Measurements from ENCODE around the gene SEMA4B. TPM values are rescaled to one million over a fixed set of nuclear protein-coding genes. Genes with fewer than 3 reads are reported as not detected.
"Not testable (repeated sequence)": the region's sequence is repeated elsewhere in the genome, so short reads cannot be mapped to it uniquely, and the experiment has no call there.

The SEMA4B gene
- total and polyA plus RNA-seq, 7 donors = 1.4 to 10.8 (median 4.4) TPM

DNA sequence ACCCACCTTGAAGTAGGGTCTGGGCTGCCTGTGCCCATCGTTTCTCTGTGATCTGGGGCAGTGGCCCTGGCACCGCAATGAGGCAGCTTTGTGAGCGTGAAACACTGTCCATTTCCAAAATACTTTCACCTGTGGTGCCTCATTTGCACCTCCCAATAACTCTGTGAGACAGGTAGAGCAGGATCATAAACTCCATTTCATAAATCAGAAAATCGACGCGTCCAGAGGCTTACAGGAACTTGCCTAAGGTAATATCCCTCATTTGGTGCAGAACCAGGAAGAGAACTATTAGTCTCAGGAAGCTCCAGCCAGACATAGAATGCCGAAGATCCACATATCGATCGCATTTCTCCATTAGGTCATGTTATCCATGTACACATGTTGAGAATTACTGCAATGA lies 38.2 kb upstream of the SEMA4B start:
- Histone ChIP-seq H3K27ac (no peak overlapping the region), H3K4me1 (peaks cover 7% of the 10 kb centered on the region), H3K9me3 (no peaks in the 10 kb centered on the region), H3K4me3 (no peak overlapping the region), H3K27me3 (ENCODE audit: insufficient read depth in 3 of 3, low read length in 2 of 3) (no peaks in the 10 kb centered on the region), H3K36me3 (ENCODE audit: insufficient read depth in 1 of 2, low read depth in 1 of 2) (no peaks in the 10 kb centered on the region)
- DNase-seq (no peak), ATAC-seq (no peak)
- intact Hi-C loops (cut with DNase I) = no loop called here
- 78 to 82% (median 82%) methylated on average over 9 of the region's 9 CpGs for WGBS, 3 donors
- TF ChIP-seq, protein P1, sequence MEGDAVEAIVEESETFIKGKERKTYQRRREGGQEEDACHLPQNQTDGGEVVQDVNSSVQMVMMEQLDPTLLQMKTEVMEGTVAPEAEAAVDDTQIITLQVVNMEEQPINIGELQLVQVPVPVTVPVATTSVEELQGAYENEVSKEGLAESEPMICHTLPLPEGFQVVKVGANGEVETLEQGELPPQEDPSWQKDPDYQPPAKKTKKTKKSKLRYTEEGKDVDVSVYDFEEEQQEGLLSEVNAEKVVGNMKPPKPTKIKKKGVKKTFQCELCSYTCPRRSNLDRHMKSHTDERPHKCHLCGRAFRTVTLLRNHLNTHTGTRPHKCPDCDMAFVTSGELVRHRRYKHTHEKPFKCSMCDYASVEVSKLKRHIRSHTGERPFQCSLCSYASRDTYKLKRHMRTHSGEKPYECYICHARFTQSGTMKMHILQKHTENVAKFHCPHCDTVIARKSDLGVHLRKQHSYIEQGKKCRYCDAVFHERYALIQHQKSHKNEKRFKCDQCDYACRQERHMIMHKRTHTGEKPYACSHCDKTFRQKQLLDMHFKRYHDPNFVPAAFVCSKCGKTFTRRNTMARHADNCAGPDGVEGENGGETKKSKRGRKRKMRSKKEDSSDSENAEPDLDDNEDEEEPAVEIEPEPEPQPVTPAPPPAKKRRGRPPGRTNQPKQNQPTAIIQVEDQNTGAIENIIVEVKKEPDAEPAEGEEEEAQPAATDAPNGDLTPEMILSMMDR (IDR thresholded peaks at IDR 0.05) = no peak

- H3K4me3 ChIP-seq; H3K9me3 ChIP-seq; intact Hi-C loops (cut with DNase I); H3K27me3 ChIP-seq (ENCODE audit: insufficient read depth in 3 of 3, low read length in 2 of 3); DNase-seq; H3K36me3 ChIP-seq (ENCODE audit: insufficient read depth in 1 of 2, low read depth in 1 of 2); H3K27ac ChIP-seq; H3K4me1 ChIP-seq; ATAC-seq: not testable (repeated sequence)
- 91 to 97% (median 93%) methylated on average over 3 of the region's 3 CpGs for WGBS, 3 donors
Measured at GRCh38 chr15:90164239-90164638, 36.9 kb upstream of the SEMA4B start.

DNA sequence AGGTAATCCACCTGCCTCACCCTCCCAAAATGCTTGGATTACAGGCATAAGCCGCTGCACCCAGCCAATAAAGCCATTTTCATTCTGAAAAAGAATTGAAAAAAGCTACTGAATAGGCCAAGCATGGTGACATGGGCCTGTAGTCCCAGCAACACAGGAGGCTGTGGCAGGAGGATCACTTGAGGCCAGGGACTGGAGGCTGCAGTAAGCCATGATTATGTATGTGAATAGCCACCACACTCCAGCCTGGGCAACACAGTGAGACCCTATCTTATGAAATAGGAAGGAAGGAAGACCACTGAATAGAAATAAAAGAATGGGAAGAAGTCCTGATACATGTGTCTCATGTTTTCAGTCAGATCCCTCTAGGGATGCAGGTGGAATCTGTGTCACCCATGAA lies 36.0 kb upstream of the SEMA4B start:
- no peaks in the 10 kb centered on the region for H3K27me3 ChIP-seq (ENCODE audit: insufficient read depth in 3 of 3, low read length in 2 of 3)
- intact Hi-C loops (cut with DNase I) = no loop called here
- no peak for DNase-seq
- no peak overlapping the region for H3K27ac ChIP-seq
- H3K4me3 ChIP-seq = no peak overlapping the region
- no peaks in the 10 kb centered on the region for H3K9me3 ChIP-seq
- TF ChIP-seq, protein P1 (IDR thresholded peaks at IDR 0.05) = no peak
- 93 to 97% (median 96%) methylated on average over 1 of the region's 1 CpG for WGBS, 3 donors
- no peaks in the 10 kb centered on the region for H3K36me3 ChIP-seq (ENCODE audit: insufficient read depth in 1 of 2, low read depth in 1 of 2)
- ATAC-seq = no peak
- no peaks in the 10 kb centered on the region for H3K4me1 ChIP-seq

GRCh38 chr15:90165659-90166489 lies 35.3 kb upstream of the SEMA4B start:
- H3K4me3 ChIP-seq = no peak overlapping the region
- DNase-seq = peak; percentile 57 to 68
- H3K36me3 ChIP-seq (ENCODE audit: insufficient read depth in 1 of 2, low read depth in 1 of 2) = no peaks in the 10 kb centered on the region
- H3K4me1 ChIP-seq = no peaks in the 10 kb centered on the region
- H3K27me3 ChIP-seq (ENCODE audit: insufficient read depth in 3 of 3, low read length in 2 of 3) = no peaks in the 10 kb centered on the region
- H3K9me3 ChIP-seq = no peaks in the 10 kb centered on the region
- TF ChIP-seq, protein P1 (IDR thresholded peaks at IDR 0.05) = no peak
- intact Hi-C loops (cut with DNase I) = no loop called here
- H3K27ac ChIP-seq = no peak overlapping the region
- 43 to 59% (median 57%) methylated on average over 14 of the region's 14 CpGs for WGBS, 3 donors
- ATAC-seq = peak; percentile 47 to 87 (median 66)

- TF ChIP-seq, protein P1 (IDR thresholded peaks at IDR 0.05) = no peak
- 93% methylated on average over 4 of the region's 4 CpGs for WGBS, 3 donors
- no peak overlapping the region for H3K4me3 ChIP-seq
- no peaks in the 10 kb centered on the region for H3K27me3 ChIP-seq (ENCODE audit: insufficient read depth in 3 of 3, low read length in 2 of 3)
- H3K27ac ChIP-seq = no peak overlapping the region
- ATAC-seq (no peak), DNase-seq (no peak)
- no peaks in the 10 kb centered on the region for H3K36me3 ChIP-seq (ENCODE audit: insufficient read depth in 1 of 2, low read depth in 1 of 2)
- H3K9me3 ChIP-seq = no peaks in the 10 kb centered on the region
- H3K4me1 ChIP-seq = no peaks in the 10 kb centered on the region
- intact Hi-C loops (cut with DNase I) = no loop called here
Measured at GRCh38 chr15:90167121-90167520, 34.0 kb upstream of the SEMA4B start.
